Activated CD4-positive, alpha-beta T cell treated with anti-CD3 and anti-CD28 coated beads for 4 hours (primary cell): Measurements from ENCODE around the gene TAB2.

Source experiments
- DNase-seq, 2 donors: peaks; one replicate each; pipeline ENCODE4 v3.0.0-alpha.2; 2020

TAB2 gene

GRCh38 chr6:149379977-149380376 is 62.5 kb downstream of the TAB2 start:
- no peak for DNase-seq

DNA sequence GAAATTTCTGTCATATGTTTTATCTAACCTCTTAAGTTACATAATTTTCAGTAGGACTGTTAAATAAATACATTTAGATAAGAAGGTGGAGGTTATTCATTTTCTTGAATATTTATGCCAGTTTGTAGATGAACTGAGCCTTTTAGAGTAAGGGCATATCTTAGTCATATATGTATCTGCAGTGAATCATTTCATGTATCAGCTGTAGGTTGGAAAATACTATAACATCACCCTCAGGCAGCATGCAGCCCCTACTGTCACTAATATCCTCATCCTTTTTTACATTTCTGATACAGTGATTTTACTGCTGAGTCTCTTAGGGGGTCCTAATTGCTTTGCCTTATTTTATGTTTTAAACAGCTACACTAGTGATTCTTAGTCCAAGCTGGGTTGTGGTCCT is 63.0 kb downstream of the TAB2 start:
- DNase-seq, result no peak

- DNase-seq, result no peak
These were observed 65.9 kb downstream of the TAB2 start for GRCh38 chr6:149383371-149383770.

DNA sequence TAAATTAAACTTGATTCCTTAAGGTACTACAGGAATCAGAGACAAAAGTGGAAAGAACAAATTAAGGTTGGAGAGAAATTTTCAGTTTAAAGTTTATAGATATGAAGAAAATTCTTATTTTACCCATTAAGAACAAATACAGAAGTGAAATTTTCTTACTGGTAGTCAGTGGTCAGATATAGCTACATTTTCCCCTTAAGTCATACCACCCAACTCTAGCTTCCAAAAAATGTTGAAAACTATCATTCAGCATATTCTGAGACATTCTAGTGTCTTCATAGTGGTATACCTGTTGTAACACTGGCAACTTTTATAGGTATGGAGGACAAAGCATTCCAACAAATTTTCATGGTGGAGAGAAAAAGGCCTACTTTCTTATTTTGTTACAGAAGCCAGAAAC is 67.0 kb downstream of the TAB2 start:
- no peak for DNase-seq

- no peak for DNase-seq
These were observed 68.6 kb downstream of the TAB2 start for GRCh38 chr6:149385998-149386646.

DNA sequence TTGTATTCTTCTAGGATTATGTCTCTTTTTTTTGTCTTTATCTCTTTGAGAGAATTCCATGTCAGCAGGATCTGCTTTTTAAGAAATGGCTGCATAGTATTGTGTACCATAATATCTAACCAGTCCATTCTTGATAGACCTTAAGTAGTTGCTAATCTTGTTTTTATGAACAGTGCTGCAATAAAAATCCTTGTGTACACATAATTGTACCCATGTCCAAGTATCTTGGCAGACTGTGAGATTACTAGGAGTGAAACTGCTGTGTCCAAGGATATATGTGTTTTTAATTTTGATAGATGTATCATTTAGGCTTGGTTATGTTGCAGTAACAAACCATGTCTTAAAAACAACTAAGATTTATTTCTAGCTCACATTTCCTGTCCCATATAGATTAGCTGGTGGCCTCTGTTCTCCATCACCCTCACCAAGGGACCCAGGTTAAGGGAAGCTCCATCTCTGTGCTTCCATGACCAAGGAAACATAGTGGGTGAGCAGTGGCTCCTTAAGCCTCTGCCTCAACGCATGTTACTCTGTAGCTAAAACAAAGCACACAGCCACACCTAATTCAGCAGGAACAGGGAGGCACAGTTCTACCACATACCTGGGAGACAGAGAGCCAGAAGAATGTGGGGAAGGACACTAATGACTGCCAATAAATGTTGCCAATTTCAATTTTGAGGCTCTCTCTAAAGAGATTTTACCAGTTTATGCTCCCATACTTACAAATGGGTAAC is 70.4 kb downstream of the TAB2 start:
- DNase-seq, result no peak

DNA sequence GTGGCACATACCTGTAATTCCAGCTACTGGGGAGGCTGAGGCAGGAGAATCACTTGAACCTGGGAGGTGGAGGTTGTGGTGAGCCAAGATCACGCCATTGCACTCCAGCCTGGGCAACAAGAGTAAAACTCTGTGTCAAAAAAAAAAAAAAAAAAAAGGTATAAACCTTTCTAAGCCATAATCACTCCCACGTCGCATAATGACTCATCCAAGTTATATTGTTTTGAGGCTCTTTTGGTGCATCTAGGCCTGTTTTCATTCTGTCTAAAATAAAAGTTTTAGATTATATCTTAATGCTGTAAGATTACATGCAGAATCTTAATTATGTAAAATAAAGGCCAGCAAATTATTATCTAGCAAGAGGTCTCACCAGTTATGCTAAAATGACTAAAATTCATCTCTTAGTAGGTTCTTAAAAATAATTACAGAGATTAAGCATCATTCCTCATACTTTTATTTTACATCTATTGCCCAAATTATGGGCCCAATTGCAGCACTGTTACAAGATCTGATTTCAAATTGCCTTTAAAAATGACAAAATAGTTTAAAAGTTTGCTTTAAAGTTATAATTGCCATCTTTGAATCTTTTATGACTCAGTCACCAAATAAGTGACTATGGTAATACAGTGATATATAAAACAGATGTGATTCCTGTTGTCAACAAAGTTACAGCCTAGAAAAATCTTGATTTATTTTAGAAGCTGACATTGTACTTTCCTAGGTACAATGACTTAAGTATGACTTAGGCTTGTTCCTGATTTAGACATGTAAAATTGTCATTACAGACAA is 72.2 kb downstream of the TAB2 start:
- DNase-seq, result no peak

- DNase-seq, result no peak
These were observed 74.6 kb downstream of the TAB2 start for GRCh38 chr6:149392093-149392492.

GRCh38 chr6:149392535-149392934 is 75.0 kb downstream of the TAB2 start:
- no peak for DNase-seq

DNA sequence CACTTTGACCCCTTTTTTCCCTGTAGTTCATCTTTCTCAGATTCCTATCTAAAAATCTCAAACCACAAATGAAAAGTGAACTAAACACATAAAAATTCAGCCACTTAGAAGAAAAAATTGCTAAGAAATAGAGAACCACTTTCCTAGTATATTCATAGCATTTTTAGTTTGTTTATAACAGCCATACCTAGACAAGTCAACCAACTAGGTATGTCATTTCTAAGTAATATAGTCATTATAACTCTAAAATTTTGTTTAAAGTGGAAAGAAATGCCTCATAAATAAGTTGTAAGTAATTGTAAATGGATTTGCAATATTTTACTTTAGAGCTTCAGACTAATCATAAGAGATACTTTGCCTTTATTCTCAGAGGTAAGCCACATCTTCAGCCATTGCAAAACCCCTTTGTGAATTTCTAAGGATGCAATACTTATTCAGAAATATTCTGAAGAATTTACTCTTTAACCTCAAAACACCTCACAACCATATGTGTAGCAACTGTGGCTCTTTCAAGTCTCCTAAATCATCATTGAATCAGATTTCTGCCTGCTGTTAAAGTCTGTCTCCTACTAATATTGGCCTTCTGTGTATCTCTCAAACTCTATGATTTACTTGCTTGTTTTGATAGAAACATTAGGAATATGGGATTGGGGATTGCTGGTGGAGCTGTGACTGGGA is 75.6 kb downstream of the TAB2 start:
- no peak for DNase-seq

- no peak for DNase-seq
These were observed 77.7 kb downstream of the TAB2 start for GRCh38 chr6:149395185-149395584.

- DNase-seq, result no peak
These were observed 79.9 kb downstream of the TAB2 start for GRCh38 chr6:149397384-149397783.

DNA sequence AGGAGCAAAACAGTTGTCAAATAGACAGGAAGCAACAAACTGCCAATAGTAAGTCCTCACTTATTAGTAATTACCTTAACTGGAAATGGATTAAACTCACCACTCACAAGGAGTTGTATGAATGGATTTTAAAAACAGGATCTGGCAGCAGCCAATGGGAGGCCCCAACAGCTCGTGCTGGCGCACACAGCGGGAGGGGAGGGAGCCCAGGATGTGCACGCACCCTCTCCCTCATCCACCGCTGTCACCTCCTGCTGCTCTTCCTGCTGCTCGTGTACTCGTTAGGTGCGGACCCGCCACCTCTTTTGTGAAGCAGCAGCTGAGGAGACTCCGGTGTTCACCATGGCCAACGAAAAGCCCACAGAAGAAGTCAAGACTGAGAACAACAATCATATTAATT is 82.5 kb downstream of the TAB2 start, which contains the start of gene SUMO4:
TSS of gene SUMO4 (plus strand) at position 213 of the 400 bp plus-strand sequence. CDS start at position 343, 130 bp downstream.
- DNase-seq, result no peak

DNA sequence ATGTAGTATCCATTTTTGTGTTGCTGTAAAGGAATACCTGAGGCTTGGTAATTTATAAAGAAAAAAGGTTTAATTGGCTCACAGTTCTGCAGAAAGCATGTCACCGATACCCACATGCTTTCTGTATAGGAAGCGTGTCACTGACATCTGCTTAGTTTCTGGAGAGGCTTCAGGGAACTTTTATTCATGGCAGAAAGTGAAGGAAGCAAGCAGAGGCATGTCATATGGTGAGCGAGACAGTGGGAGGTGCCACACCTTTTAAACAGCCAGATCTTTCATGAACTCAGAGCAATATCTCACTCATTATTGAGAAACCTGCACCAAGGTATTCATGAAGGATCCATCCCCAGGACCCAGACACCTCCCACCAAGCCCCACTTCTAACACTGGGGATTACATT is 86.0 kb downstream of the TAB2 start:
- no peak for DNase-seq

GRCh38 chr6:149405823-149406765 is 88.6 kb downstream of the TAB2 start:
- no peak for DNase-seq

GRCh38 chr6:149409617-149410016 is 92.1 kb downstream of the TAB2 start:
- DNase-seq, result no peak

DNA sequence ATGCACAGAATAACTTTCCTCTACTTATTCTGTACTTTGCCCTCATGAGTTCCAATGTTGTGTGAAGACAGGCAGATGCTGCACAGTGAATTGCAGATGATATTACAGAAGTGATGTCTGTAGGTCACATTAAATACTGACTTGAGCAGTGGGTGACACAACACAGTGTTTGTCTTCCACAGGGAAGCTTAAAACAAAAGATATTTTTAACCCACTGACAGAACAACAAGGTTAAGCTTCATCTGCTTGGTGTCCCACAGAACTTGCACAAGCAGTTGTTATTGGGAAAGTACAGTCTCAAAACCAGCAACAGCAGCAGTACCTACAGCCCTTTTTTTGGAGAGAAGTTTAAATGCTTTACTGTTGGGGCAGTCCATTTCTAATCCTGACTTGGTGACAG is 93.0 kb downstream of the TAB2 start:
- no peak for DNase-seq

DNA sequence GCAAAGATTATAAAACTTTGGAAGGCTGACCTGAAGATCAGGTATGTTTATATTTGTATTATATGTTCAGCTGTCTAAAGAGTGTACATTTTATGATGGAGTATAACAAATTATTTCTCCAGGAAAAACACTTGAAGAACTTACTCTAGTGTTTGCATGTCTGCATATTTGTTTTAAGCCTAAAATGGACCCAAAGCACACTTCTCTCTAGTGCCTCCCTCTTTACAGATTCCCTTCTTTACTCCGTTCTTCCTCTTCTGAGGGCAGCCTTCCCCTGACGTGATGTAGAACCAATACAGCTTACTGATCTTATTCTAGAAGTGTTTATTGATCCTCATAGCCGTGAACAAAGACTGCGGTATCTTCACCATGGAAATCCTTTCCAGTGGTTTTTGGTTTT is 96.5 kb downstream of the TAB2 start:
- DNase-seq, result no peak

GRCh38 chr6:149414821-149415220 is 97.3 kb downstream of the TAB2 start:
- DNase-seq, result no peak

DNA sequence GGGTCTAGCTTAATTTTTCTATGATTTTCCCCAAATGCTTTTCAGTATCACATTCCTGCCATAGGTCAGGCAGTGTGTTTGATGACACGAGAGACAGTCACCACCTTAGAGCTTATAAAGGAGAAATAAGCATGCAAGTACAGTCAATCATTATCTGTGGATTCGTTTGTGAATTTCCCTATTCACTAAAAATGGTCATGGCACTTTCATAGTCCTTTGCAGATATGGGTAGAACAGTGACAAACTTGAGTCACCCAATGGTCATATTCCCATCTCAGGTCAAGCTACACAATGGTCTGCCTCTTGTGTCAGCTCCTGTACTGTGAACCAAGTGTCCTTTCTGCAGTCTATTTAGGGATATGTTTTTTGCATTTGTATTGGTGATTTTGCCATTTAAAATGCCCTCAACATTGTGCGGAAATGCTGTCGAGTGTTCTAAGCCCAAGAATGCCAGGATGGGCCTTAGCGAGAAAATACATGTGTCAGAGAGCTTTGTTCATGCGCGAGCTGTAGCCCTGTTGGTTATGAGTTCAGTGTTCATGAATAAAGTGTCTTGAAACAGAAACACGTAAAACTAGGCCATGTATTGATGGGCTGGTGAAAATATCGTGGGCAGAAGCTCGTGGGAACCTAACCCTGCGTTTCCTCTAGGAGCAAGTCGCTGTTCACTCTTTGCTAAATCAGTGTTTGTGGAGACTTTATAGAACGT is 102.3 kb downstream of the TAB2 start:
- DNase-seq, result no peak

DNA sequence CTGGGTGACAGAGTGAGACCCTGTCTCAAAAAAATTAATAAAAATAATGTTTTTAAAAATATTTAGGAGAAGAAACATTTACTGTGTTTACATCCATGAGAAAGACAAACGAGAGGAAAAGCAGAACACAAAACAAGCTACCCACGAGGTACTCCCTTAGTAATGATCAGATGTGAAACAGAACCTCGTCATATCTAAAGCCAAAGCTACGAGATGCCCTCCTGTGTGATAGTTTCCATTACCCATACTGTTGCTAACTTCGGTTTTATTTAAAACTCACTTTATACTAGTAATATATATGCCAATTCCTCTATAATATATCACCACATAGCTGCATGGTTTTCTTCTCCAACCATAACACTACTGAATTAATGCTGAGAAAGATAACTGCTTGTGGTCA is 103.6 kb downstream of the TAB2 start:
- DNase-seq, result no peak
